Central memory CD8-positive, alpha-beta T cell (primary cell): Measurements from ENCODE around the gene UBALD1.

ENCODE experiments used
- ATAC-seq: fragments of 150-1000 bp; cut with Tn5 transposase; replicated peaks from 2 replicates; pipeline ENCODE4 v1.10.0; 2022; ENCODE audit warnings: mild to moderate bottlenecking, moderate FRiP score, moderate number of reproducible peaks; ENCODE audit not compliant: poor library complexity, severe bottlenecking; ENCODE audit errors: extremely low read depth
- DNase-seq, 2 donors: peaks; one replicate each; pipeline ENCODE4 v3.0.0; 2021; ENCODE audit warnings: low spot score in 2 of 2
- H3K27ac Mint-ChIP-seq: one replicate; pipeline ENCODE4 v1.8.0; 2022; ENCODE audit warnings: low read depth, mild to moderate bottlenecking, moderate library complexity, mixed read lengths
- H3K27me3 Mint-ChIP-seq: one replicate; pipeline ENCODE4 v1.8.0; 2022; ENCODE audit warnings: mixed read lengths
- H3K36me3 Mint-ChIP-seq: one replicate; pipeline ENCODE4 v1.8.0; 2022; ENCODE audit warnings: mild to moderate bottlenecking, moderate library complexity, mixed read lengths; ENCODE audit not compliant: insufficient read depth
- H3K4me1 Mint-ChIP-seq: one replicate; pipeline ENCODE4 v1.8.0; 2022; ENCODE audit warnings: mixed read lengths
- H3K4me3 Mint-ChIP-seq: one replicate; pipeline ENCODE4 v1.8.0; 2022; ENCODE audit warnings: mild to moderate bottlenecking, moderate library complexity, mixed read lengths
- H3K9me3 Mint-ChIP-seq: one replicate; pipeline ENCODE4 v1.8.0; 2022; ENCODE audit warnings: mixed read lengths

The UBALD1 gene

GRCh38 chr16:4594433-4595410 lies 20.0 kb downstream of the UBALD1 start:
- H3K36me3 Mint-ChIP-seq = no peaks in the 10 kb centered on the region
- no peaks in the 10 kb centered on the region for H3K4me1 Mint-ChIP-seq
- DNase-seq (no peak), ATAC-seq (no peak)
- peaks cover 15% of the 10 kb centered on the region for H3K27me3 Mint-ChIP-seq
- no peak overlapping the region for H3K4me3 Mint-ChIP-seq
- H3K27ac Mint-ChIP-seq = no peak overlapping the region
- no peaks in the 10 kb centered on the region for H3K9me3 Mint-ChIP-seq

- H3K36me3 Mint-ChIP-seq = no peaks in the 10 kb centered on the region
- peaks cover 15% of the 10 kb centered on the region for H3K27me3 Mint-ChIP-seq
- ATAC-seq (no peak), DNase-seq (no peak)
- H3K27ac Mint-ChIP-seq = no peak overlapping the region
- no peaks in the 10 kb centered on the region for H3K9me3 Mint-ChIP-seq
- no peak overlapping the region for H3K4me3 Mint-ChIP-seq
- H3K4me1 Mint-ChIP-seq = no peaks in the 10 kb centered on the region
Measured at GRCh38 chr16:4593086-4593485, 21.6 kb downstream of the UBALD1 start.

GRCh38 chr16:4591706-4592470 lies 22.8 kb downstream of the UBALD1 start:
- H3K4me3 Mint-ChIP-seq = no peak overlapping the region
- no peaks in the 10 kb centered on the region for H3K4me1 Mint-ChIP-seq
- H3K9me3 Mint-ChIP-seq = no peaks in the 10 kb centered on the region
- H3K27ac Mint-ChIP-seq = no peak overlapping the region
- no peaks in the 10 kb centered on the region for H3K36me3 Mint-ChIP-seq
- ATAC-seq = no peak
- DNase-seq = no peak
- H3K27me3 Mint-ChIP-seq = peaks cover 11% of the 10 kb centered on the region

GRCh38 chr16:4591191-4591590 lies 23.5 kb downstream of the UBALD1 start:
- no peaks in the 10 kb centered on the region for H3K9me3 Mint-ChIP-seq
- H3K4me3 Mint-ChIP-seq = no peak overlapping the region
- H3K27me3 Mint-ChIP-seq = peaks cover 15% of the 10 kb centered on the region
- ATAC-seq (no peak), DNase-seq (no peak)
- H3K36me3 Mint-ChIP-seq = no peaks in the 10 kb centered on the region
- no peaks in the 10 kb centered on the region for H3K4me1 Mint-ChIP-seq
- H3K27ac Mint-ChIP-seq = no peak overlapping the region

- H3K27me3 Mint-ChIP-seq = peaks cover 16% of the 10 kb centered on the region
- no peak for ATAC-seq
- H3K27ac Mint-ChIP-seq = no peak overlapping the region
- H3K36me3 Mint-ChIP-seq = peaks cover 2% of the 10 kb centered on the region
- no peak for DNase-seq
- no peaks in the 10 kb centered on the region for H3K9me3 Mint-ChIP-seq
- no peak overlapping the region for H3K4me3 Mint-ChIP-seq
- no peaks in the 10 kb centered on the region for H3K4me1 Mint-ChIP-seq
Measured at GRCh38 chr16:4588961-4589360, 25.7 kb downstream of the UBALD1 start.

- H3K27me3 Mint-ChIP-seq = peaks cover 16% of the 10 kb centered on the region
- ATAC-seq (no peak), DNase-seq (no peak)
- H3K27ac Mint-ChIP-seq = no peak overlapping the region
- peaks cover 2% of the 10 kb centered on the region for H3K36me3 Mint-ChIP-seq
- no peak overlapping the region for H3K4me3 Mint-ChIP-seq
- H3K9me3 Mint-ChIP-seq = no peaks in the 10 kb centered on the region
- no peaks in the 10 kb centered on the region for H3K4me1 Mint-ChIP-seq
Measured at GRCh38 chr16:4588386-4588785, 26.3 kb downstream of the UBALD1 start.

- no peak overlapping the region for H3K27ac Mint-ChIP-seq
- ATAC-seq = no peak
- no peak for DNase-seq
- peaks cover 16% of the 10 kb centered on the region for H3K27me3 Mint-ChIP-seq
- peaks cover 2% of the 10 kb centered on the region for H3K36me3 Mint-ChIP-seq
- no peak overlapping the region for H3K4me3 Mint-ChIP-seq
- H3K9me3 Mint-ChIP-seq = no peaks in the 10 kb centered on the region
- no peaks in the 10 kb centered on the region for H3K4me1 Mint-ChIP-seq
Measured at GRCh38 chr16:4586291-4586690, 28.4 kb downstream of the UBALD1 start.

- Mint-ChIP-seq H3K27ac (no peak overlapping the region), H3K9me3 (no peaks in the 10 kb centered on the region), H3K36me3 (peaks cover 2% of the 10 kb centered on the region), H3K4me1 (no peaks in the 10 kb centered on the region), H3K4me3 (no peak overlapping the region), H3K27me3 (peaks cover 16% of the 10 kb centered on the region)
- ATAC-seq (no peak), DNase-seq (no peak)
Measured at GRCh38 chr16:4583906-4584305, 30.8 kb downstream of the UBALD1 start.

GRCh38 chr16:4580250-4580649 lies 34.4 kb downstream of the UBALD1 start:
- Mint-ChIP-seq H3K27me3 (peaks cover under 1% of the 10 kb centered on the region), H3K9me3 (no peaks in the 10 kb centered on the region)

GRCh38 chr16:4578961-4579530 lies 35.6 kb downstream of the UBALD1 start:
- ATAC-seq (no peak), DNase-seq (no peak)
- Mint-ChIP-seq H3K27me3 (no peaks in the 10 kb centered on the region), H3K4me1 (no peaks in the 10 kb centered on the region), H3K36me3 (no peaks in the 10 kb centered on the region), H3K9me3 (no peaks in the 10 kb centered on the region), H3K27ac (no peak overlapping the region), H3K4me3 (no peak overlapping the region)

More at GRCh38 chr16:4580250-4580649, 34.4 kb downstream of the UBALD1 start:
- DNase-seq (no peak), ATAC-seq (no peak)
- peaks cover 2% of the 10 kb centered on the region for H3K36me3 Mint-ChIP-seq
- no peak overlapping the region for H3K4me3 Mint-ChIP-seq
- no peaks in the 10 kb centered on the region for H3K4me1 Mint-ChIP-seq
- H3K27ac Mint-ChIP-seq = no peak overlapping the region

GRCh38 chr16:4576008-4576407 lies 38.7 kb downstream of the UBALD1 start:
- Mint-ChIP-seq H3K27ac (no peak overlapping the region), H3K9me3 (no peaks in the 10 kb centered on the region), H3K36me3 (peaks cover 1% of the 10 kb centered on the region), H3K27me3 (peaks cover 7% of the 10 kb centered on the region), H3K4me1 (no peaks in the 10 kb centered on the region), H3K4me3 (no peak overlapping the region)
- no peak for ATAC-seq
- DNase-seq = no peak

GRCh38 chr16:4574919-4575705 lies 39.6 kb downstream of the UBALD1 start:
- Mint-ChIP-seq H3K36me3 (peaks cover 1% of the 10 kb centered on the region), H3K4me3 (no peak overlapping the region), H3K9me3 (no peaks in the 10 kb centered on the region), H3K4me1 (no peaks in the 10 kb centered on the region), H3K27me3 (peaks cover 7% of the 10 kb centered on the region), H3K27ac (no peak overlapping the region)
- DNase-seq = no peak
- no peak for ATAC-seq
